ENCODE data around the gene SH3BGRL2. TPM values are rescaled to one million over a fixed set of nuclear protein-coding genes. Genes with fewer than 3 reads are reported as not detected.

Gene SH3BGRL2
- total and polyA plus RNA-seq, 11 donors = 2.5 to 14.1 (median 5.6) TPM

GRCh38 chr6:79627422-79627821 is 3.7 kb upstream of the SH3BGRL2 start:
- intact Hi-C loops (cut with DNase I) = no loop called here
- no peak overlapping the region for H3K27ac ChIP-seq
- peaks cover 0 to 16% (median 0%) of the 10 kb centered on the region in 9 donors for H3K27me3 ChIP-seq
- TF ChIP-seq POLR2A (IDR thresholded peaks at IDR 0.05) (no peak), CTCF (IDR thresholded peaks at IDR 0.05) (no peak)
- no peaks in the 10 kb centered on the region for H3K36me3 ChIP-seq
- ATAC-seq (no peak), DNase-seq (no peak)
- H3K9me3 ChIP-seq = no peaks in the 10 kb centered on the region
- H3K4me1 ChIP-seq = peaks cover 0 to 11% (median 2%) of the 10 kb centered on the region in 12 donors
- no peak overlapping the region for H3K4me3 ChIP-seq

GRCh38 chr6:79628466-79629288 is 2.5 kb upstream of the SH3BGRL2 start:
- intact Hi-C loops (cut with DNase I) = no loop called here
- H3K4me3 ChIP-seq = no peak overlapping the region
- ATAC-seq (no peak), DNase-seq (no peak)
- H3K36me3 ChIP-seq = no peaks in the 10 kb centered on the region
- no peak overlapping the region for H3K27ac ChIP-seq
- peaks cover 0 to 11% (median 2%) of the 10 kb centered on the region in 12 donors for H3K4me1 ChIP-seq
- TF ChIP-seq CTCF (IDR thresholded peaks at IDR 0.05) (no peak), POLR2A (IDR thresholded peaks at IDR 0.05) (no peak)
- 95 to 97% (median 97%) methylated on average over 5 of the region's 5 CpGs for WGBS, 4 donors
- no peaks in the 10 kb centered on the region for H3K9me3 ChIP-seq
- peaks cover 0 to 16% (median 0%) of the 10 kb centered on the region in 9 donors for H3K27me3 ChIP-seq

- no peaks in the 10 kb centered on the region for H3K9me3 ChIP-seq
- H3K27ac ChIP-seq = peak overlapping the region in 4 of 12 donors; percentile 69 to 80 (median 74)
- intact Hi-C loops (cut with DNase I) = loop anchor here in 3 of 10 donors (5.0 to 10.0 kb wide), 3 partner anchors 42 to 63 kb away; no protein-coding TSS in a partner anchor
- ATAC-seq (no peak), DNase-seq (no peak)
- no peak for TF ChIP-seq CTCF (IDR thresholded peaks at IDR 0.05)
- TF ChIP-seq POLR2A (IDR thresholded peaks at IDR 0.05) = no peak
- H3K27me3 ChIP-seq = peaks cover 0 to 16% (median 0%) of the 10 kb centered on the region in 9 donors
- 47 to 58% (median 53%) methylated on average over 8 of the region's 8 CpGs for WGBS, 4 donors
- peak overlapping the region in 11 of 12 donors; percentile 57 to 97 (median 87) for H3K4me3 ChIP-seq
- H3K36me3 ChIP-seq = no peaks in the 10 kb centered on the region
- peaks cover 0 to 20% (median 6%) of the 10 kb centered on the region in 12 donors for H3K4me1 ChIP-seq
Observed at GRCh38 chr6:79630380-79630882, 698 bp upstream of the SH3BGRL2 start.

GRCh38 chr6:79631693-79632172 is 604 bp downstream of the SH3BGRL2 start:
- TF ChIP-seq CTCF (IDR thresholded peaks at IDR 0.05) = no peak
- TF ChIP-seq POLR2A (IDR thresholded peaks at IDR 0.05) = no peak
- no peaks in the 10 kb centered on the region for H3K36me3 ChIP-seq
- H3K4me3 ChIP-seq = peak overlapping the region; percentile 53 to 97 (median 84)
- ATAC-seq (no peak), DNase-seq (no peak)
- no peaks in the 10 kb centered on the region for H3K9me3 ChIP-seq
- intact Hi-C loops (cut with DNase I) = loop anchor here in 3 of 10 donors (5.0 to 10.0 kb wide), 3 partner anchors 41 to 64 kb away; no protein-coding TSS in a partner anchor
- H3K27ac ChIP-seq = peak overlapping the region in 9 of 12 donors; percentile 35 to 86 (median 72)
- WGBS, 4 donors = 14 to 19% (median 17%) methylated on average over 12 of the region's 12 CpGs
- peaks cover 0 to 16% (median 0%) of the 10 kb centered on the region in 9 donors for H3K27me3 ChIP-seq
- H3K4me1 ChIP-seq = peaks cover 0 to 26% (median 6%) of the 10 kb centered on the region in 12 donors

All from heart left ventricle (tissue), 16 donors.